OCI-LY7 (cell line): Measurements from ENCODE around the gene CFLAR. TPM values are rescaled to one million over a fixed set of nuclear protein-coding genes. Genes with fewer than 3 reads are reported as not detected.

Source experiments
- BruUV-seq: library from RNA; stranded (reverse); fragments of 400-500 nt; replicated peaks from 2 replicates; lab custom pipeline; 2021; lab: Mats Ljungman, UMichigan
- CTCF ChIA-PET: fragments of 300-600 bp; sonication (Branson Sonifier 250); formaldehyde crosslinking; loops from one replicate; lab custom pipeline; 2022; ENCODE audit warnings: antibody characterized with exemption; ENCODE audit not compliant: unreplicated experiment; lab: Charles Lee
- POLR2A ChIA-PET: fragments of 300-600 bp; sonication (Branson Sonifier 250); formaldehyde crosslinking; loops from one replicate; lab custom pipeline; 2022; ENCODE audit warnings: antibody characterized with exemption; lab: Charles Lee
- DNase-seq: peaks from one replicate; pipeline ENCODE4 v3.0.0-alpha.2; 2015; ENCODE audit warnings: low spot score
- H2AFZ ChIP-seq: fragments of 200-600 bp; sonication (generic), shearing (Covaris generic); 2 replicates; pipeline ENCODE4 v1.6.1; 2014; ENCODE audit warnings: mild to moderate bottlenecking, antibody characterized with exemption, low read length, moderate library complexity
- H3K27ac ChIP-seq: fragments of 200-600 bp; sonication (generic); 2 replicates; pipeline ENCODE4 v1.5.1; 2014; ENCODE audit warnings: mixed run types, low read depth, mild to moderate bottlenecking, moderate library complexity, low read length, inconsistent platforms; ENCODE audit not compliant: poor library complexity, severe bottlenecking
- H3K36me3 ChIP-seq: fragments of 200-600 bp; sonication (generic); 2 replicates; pipeline ENCODE4 v1.6.1; 2014; ENCODE audit warnings: mild to moderate bottlenecking, antibody characterized with exemption, low read length, moderate library complexity, mixed read lengths; ENCODE audit not compliant: insufficient read depth
- H3K4me1 ChIP-seq: fragments of 200-600 bp; sonication (generic); 2 replicates; pipeline ENCODE4 v1.5.1; 2014; ENCODE audit warnings: mild to moderate bottlenecking, low read length; ENCODE audit not compliant: insufficient read depth, poor library complexity, severe bottlenecking
- H3K4me2 ChIP-seq: fragments of 200-600 bp; sonication (generic); 2 replicates; pipeline ENCODE4 v1.6.1; 2014; ENCODE audit warnings: mild to moderate bottlenecking, low read length
- H3K4me3 ChIP-seq: fragments of 200-600 bp; sonication (generic); 2 replicates; pipeline ENCODE4 v1.5.1; 2014; ENCODE audit warnings: mild to moderate bottlenecking, low read depth, low read length; ENCODE audit not compliant: poor library complexity, severe bottlenecking
- H3K79me2 ChIP-seq: fragments of 200-600 bp; sonication (generic); 2 replicates; pipeline ENCODE4 v1.6.1; 2016; ENCODE audit warnings: low read depth, mild to moderate bottlenecking, low read length, moderate library complexity, mixed read lengths; ENCODE audit not compliant: insufficient read depth
- H3K9me2 ChIP-seq: fragments of 200-600 bp; sonication (generic); 2 replicates; pipeline ENCODE4 v1.6.1; 2016; ENCODE audit warnings: mild to moderate bottlenecking, low read length, mixed read lengths; ENCODE audit not compliant: insufficient read depth
- H3K9me3 ChIP-seq: fragments of 200-600 bp; sonication (generic); 2 replicates; pipeline ENCODE4 v1.6.1; 2014; ENCODE audit warnings: mild to moderate bottlenecking, mixed run types, low read length, mixed read lengths
- H4K20me1 ChIP-seq: fragments of 200-600 bp; sonication (generic); 2 replicates; pipeline ENCODE4 v1.6.1; 2014; ENCODE audit warnings: mild to moderate bottlenecking, antibody characterized with exemption, low read length, moderate library complexity, mixed read lengths; ENCODE audit not compliant: insufficient read depth
- CTCF ChIP-seq: fragments of 200-600 bp; sonication (generic); conservative IDR thresholded peaks from 2 replicates; pipeline ENCODE4 v1.5.1; 2014; ENCODE audit warnings: mild to moderate bottlenecking, antibody characterized with exemption, low read length, moderate library complexity, mixed read lengths
- EZH2phosphoT487 ChIP-seq: fragments of 200-600 bp; sonication (generic); IDR thresholded peaks from 2 replicates; pipeline ENCODE4 v1.6.1; 2018; ENCODE audit warnings: low read depth, borderline replicate concordance, mild to moderate bottlenecking, mixed run types, antibody characterized with exemption, low read length, moderate library complexity, mixed read lengths
- intact Hi-C: fragments of 100-400 bp; cut with micrococcal nuclease; formaldehyde crosslinking; loops from one replicate; pipeline ENCODE4 v1.10.0; 2022; ENCODE audit not compliant: unreplicated experiment
- total RNA-seq, 2 experiments: library from RNA; depleted of rRNA in 1 of 2; stranded (reverse); fragments of >200 nt in 1 of 2; shearing (Covaris generic) in 1 of 2; gene quantifications; 2 replicates each; pipeline ENCODE4 v1.2.3, GENCODE V29; 2014 to 2022

CFLAR gene
- total RNA-seq, 2 experiments from 2014 or later: 42.8 to 82.5 TPM

GRCh38 chr2:201090574-201090973 is 25.4 kb upstream of the CFLAR start:
- ChIA-PET CTCF (no interaction called here), POLR2A (interaction anchor here (0.8 kb wide), 1 partner anchor 17 kb away, joined by 4 read pairs; no protein-coding TSS in a partner anchor)
- no peak overlapping the region for H3K27ac ChIP-seq
- peaks cover 48% of the 10 kb centered on the region for H3K36me3 ChIP-seq
- no peaks in the 10 kb centered on the region for H3K9me3 ChIP-seq
- H4K20me1 ChIP-seq: no peaks in the 10 kb centered on the region
- intact Hi-C loops: no loop called here
- BruUV-seq: no TSS peak
- no peak for DNase-seq
- H3K4me2 ChIP-seq: no peak overlapping the region
- H3K9me2 ChIP-seq: no peaks in the 10 kb centered on the region
- no peak for TF ChIP-seq CTCF
- TF ChIP-seq EZH2phosphoT487: no peak
- no peak overlapping the region for H3K4me3 ChIP-seq
- no peaks in the 10 kb centered on the region for H3K79me2 ChIP-seq
- no peak overlapping the region for H2AFZ ChIP-seq
- H3K4me1 ChIP-seq: no peaks in the 10 kb centered on the region

- H3K27ac ChIP-seq: no peak overlapping the region
- no peaks in the 10 kb centered on the region for H4K20me1 ChIP-seq
- ChIA-PET POLR2A (no interaction called here), CTCF (no interaction called here)
- H3K9me3 ChIP-seq: no peaks in the 10 kb centered on the region
- peaks cover 18% of the 10 kb centered on the region for H3K36me3 ChIP-seq
- H2AFZ ChIP-seq: no peak overlapping the region
- no peaks in the 10 kb centered on the region for H3K4me1 ChIP-seq
- intact Hi-C loops: no loop called here
- no peak for TF ChIP-seq CTCF
- DNase-seq: no peak
- no peaks in the 10 kb centered on the region for H3K9me2 ChIP-seq
- H3K79me2 ChIP-seq: no peaks in the 10 kb centered on the region
- BruUV-seq: no TSS peak
- H3K4me2 ChIP-seq: no peak overlapping the region
- no peak overlapping the region for H3K4me3 ChIP-seq
Measured at GRCh38 chr2:201093573-201093972, 22.4 kb upstream of the CFLAR start.

- no TSS peak for BruUV-seq
- Histone ChIP-seq H3K36me3 (no peaks in the 10 kb centered on the region), H4K20me1 (no peaks in the 10 kb centered on the region), H3K79me2 (no peaks in the 10 kb centered on the region), H3K27ac (no peak overlapping the region), H3K4me3 (no peak overlapping the region), H3K4me2 (no peak overlapping the region), H3K4me1 (peaks cover 8% of the 10 kb centered on the region), H2AFZ (no peak overlapping the region), H3K9me3 (no peaks in the 10 kb centered on the region), H3K9me2 (no peaks in the 10 kb centered on the region)
- no peak for TF ChIP-seq EZH2phosphoT487
- no peak for TF ChIP-seq CTCF
- DNase-seq: no peak
- ChIA-PET POLR2A (interaction anchor here (0.6 kb wide), 1 partner anchor 213 kb away, joined by 4 read pairs; no protein-coding TSS in a partner anchor), CTCF (no interaction called here)
- intact Hi-C loops: no loop called here
Measured at GRCh38 chr2:201100497-201100896, 15.5 kb upstream of the CFLAR start.
